Liver (tissue), 9 donors: ENCODE results near the gene WWOX. TPM values are rescaled to one million over a fixed set of nuclear protein-coding genes. Genes with fewer than 3 reads are reported as not detected.

Source experiments
- DNase-seq: peaks from one replicate; pipeline ENCODE4 v3.0.0-alpha.2; 2017; ENCODE audit warnings: low spot score
- H3K27ac ChIP-seq, 2 donors: one replicate each; pipeline ENCODE4 v1.7.0; 2013; ENCODE audit warnings: inconsistent platforms in 2 of 2, low read length in 2 of 2, control low read depth in 1 of 2, low read depth in 1 of 2, mild to moderate bottlenecking in 1 of 2
- H3K27me3 ChIP-seq, 4 donors: one replicate each; pipeline versions ENCODE4 v1.6.1 to v1.7.0; 2013; ENCODE audit warnings: low read length in 3 of 4, inconsistent platforms in 1 of 4, mild to moderate bottlenecking in 1 of 4, moderate library complexity in 1 of 4; ENCODE audit not compliant: control insufficient read depth in 4 of 4, insufficient read depth in 4 of 4
- H3K36me3 ChIP-seq, 4 donors: one replicate each; pipeline versions ENCODE4 v1.6.1 to v1.7.0; 2013; ENCODE audit warnings: low read length in 3 of 4, mild to moderate bottlenecking in 3 of 4, low read depth in 1 of 4, moderate library complexity in 1 of 4; ENCODE audit not compliant: control insufficient read depth in 4 of 4, insufficient read depth in 3 of 4
- H3K4me1 ChIP-seq, 4 donors: one replicate each; pipeline versions ENCODE4 v1.6.1 to v1.7.0; 2013; ENCODE audit warnings: low read length in 3 of 4, mild to moderate bottlenecking in 3 of 4, moderate library complexity in 1 of 4; ENCODE audit not compliant: control insufficient read depth in 4 of 4, insufficient read depth in 4 of 4
- H3K4me3 ChIP-seq, 3 donors: one replicate each; pipeline versions ENCODE4 v1.6.1 to v1.7.0; 2013; ENCODE audit warnings: low read length in 3 of 3, control low read depth in 1 of 3, low read depth in 1 of 3, mild to moderate bottlenecking in 1 of 3
- H3K9ac ChIP-seq, 2 donors: one replicate each; pipeline ENCODE4 v1.7.0; 2013; ENCODE audit warnings: low read length in 2 of 2, mild to moderate bottlenecking in 2 of 2, moderate library complexity in 2 of 2, control low read depth in 1 of 2, low read depth in 1 of 2
- H3K9me3 ChIP-seq, 4 donors: one replicate each; pipeline versions ENCODE4 v1.6.1 to v1.7.0; 2013; ENCODE audit warnings: low read length in 3 of 4; ENCODE audit not compliant: control insufficient read depth in 4 of 4
- EGR1 ChIP-seq, 2 donors: IDR thresholded peaks; 2 replicates each; pipeline ENCODE4 v1.6.1; 2016 to 2018; ENCODE audit warnings: antibody characterized with exemption in 2 of 2, low read depth in 2 of 2
- FOXA1 ChIP-seq: IDR thresholded peaks from 2 replicates; pipeline ENCODE4 v1.6.1; 2016; ENCODE audit warnings: antibody characterized with exemption
- FOXA2 ChIP-seq: IDR thresholded peaks from 2 replicates; pipeline ENCODE4 v1.6.1; 2016; ENCODE audit warnings: antibody characterized with exemption
- GABPA ChIP-seq, 2 donors: IDR thresholded peaks in 1 of 2; conservative IDR thresholded peaks in 1 of 2; 2 replicates each; pipeline ENCODE4 v1.6.1; 2016; ENCODE audit warnings: antibody characterized with exemption in 2 of 2, mild to moderate bottlenecking in 1 of 2, moderate library complexity in 1 of 2
- HNF4A ChIP-seq, 2 donors: conservative IDR thresholded peaks; 2 replicates each; pipeline ENCODE4 v1.6.1; 2016; ENCODE audit warnings: antibody characterized with exemption in 2 of 2, mild to moderate bottlenecking in 2 of 2
- HNF4G ChIP-seq: IDR thresholded peaks from 2 replicates; pipeline ENCODE4 v1.6.1; 2016; ENCODE audit warnings: antibody characterized with exemption
- JUND ChIP-seq, 2 donors: IDR thresholded peaks; 2 replicates each; pipeline ENCODE4 v1.6.1; 2016; ENCODE audit warnings: antibody characterized with exemption in 2 of 2
- NR2F2 ChIP-seq: IDR thresholded peaks from 2 replicates; pipeline ENCODE4 v1.6.1; 2016; ENCODE audit warnings: antibody characterized with exemption
- RAD21 ChIP-seq, 2 donors: IDR thresholded peaks; 2 replicates each; pipeline ENCODE4 v1.6.1; 2016; ENCODE audit warnings: antibody characterized with exemption in 2 of 2, mild to moderate bottlenecking in 2 of 2
- RXRA ChIP-seq, 2 donors: IDR thresholded peaks; 2 replicates each; pipeline ENCODE4 v1.6.1; 2017 to 2018; ENCODE audit warnings: antibody characterized with exemption in 2 of 2, mild to moderate bottlenecking in 1 of 2
- SP1 ChIP-seq: IDR thresholded peaks from 2 replicates; pipeline ENCODE4 v1.6.1; 2018; ENCODE audit warnings: antibody characterized with exemption, mild to moderate bottlenecking
- TAF1 ChIP-seq: conservative IDR thresholded peaks from 2 replicates; pipeline ENCODE4 v1.6.1; 2016; ENCODE audit warnings: antibody characterized with exemption, mild to moderate bottlenecking
- YY1 ChIP-seq: IDR thresholded peaks from 2 replicates; pipeline ENCODE4 v1.6.1; 2016; ENCODE audit warnings: antibody characterized with exemption, mild to moderate bottlenecking
- WGBS: extraction: QIAGEN DNeasy Blood & Tissue Kit; methylation state at CpG from one replicate; pipeline ENCODE4 v1.1.7; 2013; 5-methylcytosine and 5-hydroxymethylcytosine counted together
- polyA plus RNA-seq, 2 donors: library from polyadenylated mRNA; stranded (reverse) in 1 of 2; unstranded in 1 of 2; fragments of 200-250 nt in 1 of 2; fragments of >200 nt in 1 of 2; fragmentation: Nextera tagmentation in 1 of 2; extraction: Ambion mirVana in 1 of 2; gene quantifications; one replicate each; pipeline versions ENCODE4 v1.2.1 to v1.2.3, GENCODE V29; 2013 to 2015
- total RNA-seq, 2 donors: library from RNA; depleted of rRNA; stranded (reverse); fragments of >200 nt; gene quantifications; one replicate each; pipeline ENCODE4 v1.2.3, GENCODE V29; 2014
- TF ChIP-seq, protein P1 (sequence below): IDR thresholded peaks from 2 replicates; pipeline ENCODE4 v1.6.1; 2016; ENCODE audit warnings: antibody characterized with exemption
- TF ChIP-seq, protein P2 (sequence below): IDR thresholded peaks from 2 replicates; pipeline ENCODE4 v1.6.1; 2016; ENCODE audit warnings: antibody characterized with exemption, mild to moderate bottlenecking
- TF ChIP-seq, protein P3 (sequence below): fragments of 150-350 bp; IDR thresholded peaks from 2 replicates; pipeline ENCODE4 v1.5.1; 2017; ENCODE audit warnings: improper control_type of control experiment, low read depth, low read length; ENCODE audit not compliant: missing input control
- TF ChIP-seq, protein P4 (sequence below): IDR thresholded peaks from 2 replicates; pipeline ENCODE4 v1.6.1; 2016; ENCODE audit warnings: antibody characterized with exemption
- TF ChIP-seq, protein P5 (sequence below): IDR thresholded peaks from 2 replicates; pipeline ENCODE4 v1.6.1; 2016; ENCODE audit warnings: antibody characterized with exemption
- donor health status: healthy.
- donor health status: healthy.
- donor health status: healthy.
- donor health status: healthy.
- donor health status: healthy.

The WWOX gene
- total and polyA plus RNA-seq, 4 donors = 9.8 to 46.0 (median 15.3) TPM

DNA sequence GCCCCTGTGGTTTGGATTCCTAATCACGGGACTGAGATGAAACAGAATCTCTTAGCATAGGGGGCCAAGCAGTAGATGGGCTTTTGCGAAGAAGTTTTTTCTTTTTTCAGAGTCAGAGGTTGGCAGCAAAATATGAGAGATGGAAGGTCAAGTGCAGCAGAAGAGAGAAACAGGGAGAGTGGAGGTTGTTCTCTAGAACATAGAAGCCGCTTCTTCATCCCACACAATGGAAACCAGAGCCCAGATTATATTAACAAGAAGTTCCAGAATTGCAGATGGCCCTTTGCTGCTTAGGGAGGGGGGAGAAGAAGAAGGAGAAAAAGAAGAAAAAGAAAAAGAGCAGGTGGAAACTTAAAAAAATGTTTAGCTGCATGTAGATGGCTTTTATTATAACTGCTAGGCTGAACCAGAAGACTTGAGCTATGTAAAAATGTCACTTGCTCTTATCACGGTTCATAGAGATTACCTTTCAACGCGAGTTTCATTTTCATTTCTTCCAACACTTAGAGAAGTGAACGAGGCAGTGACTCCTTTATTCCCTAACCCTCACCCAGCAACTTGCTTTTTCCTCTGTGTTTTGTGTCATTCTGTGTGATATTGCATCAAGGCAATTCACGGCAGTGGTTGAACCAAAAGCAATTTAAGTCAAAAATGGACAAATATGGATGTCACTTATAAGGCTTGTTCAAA lies 737.5 kb downstream of the WWOX start:
- no peaks in the 10 kb centered on the region for H3K9me3 ChIP-seq
- no peak for TF ChIP-seq GABPA (IDR thresholded peaks at IDR 0.05 in 1 of 2, conservative IDR thresholded peaks at IDR 0.05 in 1 of 2)
- TF ChIP-seq, protein P1, sequence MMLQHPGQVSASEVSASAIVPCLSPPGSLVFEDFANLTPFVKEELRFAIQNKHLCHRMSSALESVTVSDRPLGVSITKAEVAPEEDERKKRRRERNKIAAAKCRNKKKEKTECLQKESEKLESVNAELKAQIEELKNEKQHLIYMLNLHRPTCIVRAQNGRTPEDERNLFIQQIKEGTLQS = no peak
- no peak overlapping the region for H3K27ac ChIP-seq
- 90% methylated on average over 8 of the region's 8 CpGs for WGBS
- no peak overlapping the region for H3K9ac ChIP-seq
- H3K4me1 ChIP-seq = no peaks in the 10 kb centered on the region
- no peak overlapping the region for H3K4me3 ChIP-seq
- no peaks in the 10 kb centered on the region for H3K36me3 ChIP-seq
- no peaks in the 10 kb centered on the region for H3K27me3 ChIP-seq
- no peak for DNase-seq

DNA sequence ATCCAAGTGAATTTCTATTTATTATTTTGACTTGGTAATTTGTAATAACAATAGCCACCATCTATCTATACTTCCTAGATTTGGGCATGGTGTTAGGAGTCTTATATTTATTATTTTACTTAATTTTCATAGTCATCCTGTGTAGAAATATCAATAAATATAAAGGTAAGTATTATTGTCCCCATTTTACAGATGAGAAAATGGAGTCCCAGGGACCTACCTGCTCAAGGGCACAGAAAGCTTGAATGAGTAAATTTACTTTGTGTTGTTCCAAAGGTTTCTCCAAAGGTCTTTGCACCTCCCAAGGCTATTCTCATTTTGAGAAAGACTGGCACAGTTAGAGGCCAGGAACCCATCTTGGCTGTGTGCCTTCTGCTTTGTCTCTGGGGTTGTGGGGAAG lies 738.3 kb downstream of the WWOX start:
- Histone ChIP-seq H3K4me1 (no peaks in the 10 kb centered on the region), H3K4me3 (no peak overlapping the region), H3K27ac (no peak overlapping the region), H3K9me3 (no peaks in the 10 kb centered on the region), H3K9ac (no peak overlapping the region), H3K27me3 (no peaks in the 10 kb centered on the region), H3K36me3 (no peaks in the 10 kb centered on the region)
- no peak for DNase-seq
- TF ChIP-seq FOXA2 = no peak
- TF ChIP-seq TAF1 = no peak
- TF ChIP-seq GABPA (IDR thresholded peaks at IDR 0.05 in 1 of 2, conservative IDR thresholded peaks at IDR 0.05 in 1 of 2) = no peak
- no peak for TF ChIP-seq NR2F2
- TF ChIP-seq, protein P2, sequence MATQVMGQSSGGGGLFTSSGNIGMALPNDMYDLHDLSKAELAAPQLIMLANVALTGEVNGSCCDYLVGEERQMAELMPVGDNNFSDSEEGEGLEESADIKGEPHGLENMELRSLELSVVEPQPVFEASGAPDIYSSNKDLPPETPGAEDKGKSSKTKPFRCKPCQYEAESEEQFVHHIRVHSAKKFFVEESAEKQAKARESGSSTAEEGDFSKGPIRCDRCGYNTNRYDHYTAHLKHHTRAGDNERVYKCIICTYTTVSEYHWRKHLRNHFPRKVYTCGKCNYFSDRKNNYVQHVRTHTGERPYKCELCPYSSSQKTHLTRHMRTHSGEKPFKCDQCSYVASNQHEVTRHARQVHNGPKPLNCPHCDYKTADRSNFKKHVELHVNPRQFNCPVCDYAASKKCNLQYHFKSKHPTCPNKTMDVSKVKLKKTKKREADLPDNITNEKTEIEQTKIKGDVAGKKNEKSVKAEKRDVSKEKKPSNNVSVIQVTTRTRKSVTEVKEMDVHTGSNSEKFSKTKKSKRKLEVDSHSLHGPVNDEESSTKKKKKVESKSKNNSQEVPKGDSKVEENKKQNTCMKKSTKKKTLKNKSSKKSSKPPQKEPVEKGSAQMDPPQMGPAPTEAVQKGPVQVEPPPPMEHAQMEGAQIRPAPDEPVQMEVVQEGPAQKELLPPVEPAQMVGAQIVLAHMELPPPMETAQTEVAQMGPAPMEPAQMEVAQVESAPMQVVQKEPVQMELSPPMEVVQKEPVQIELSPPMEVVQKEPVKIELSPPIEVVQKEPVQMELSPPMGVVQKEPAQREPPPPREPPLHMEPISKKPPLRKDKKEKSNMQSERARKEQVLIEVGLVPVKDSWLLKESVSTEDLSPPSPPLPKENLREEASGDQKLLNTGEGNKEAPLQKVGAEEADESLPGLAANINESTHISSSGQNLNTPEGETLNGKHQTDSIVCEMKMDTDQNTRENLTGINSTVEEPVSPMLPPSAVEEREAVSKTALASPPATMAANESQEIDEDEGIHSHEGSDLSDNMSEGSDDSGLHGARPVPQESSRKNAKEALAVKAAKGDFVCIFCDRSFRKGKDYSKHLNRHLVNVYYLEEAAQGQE = no peak
- no peak for TF ChIP-seq RAD21 (IDR thresholded peaks at IDR 0.05)
- TF ChIP-seq FOXA1 = no peak
- TF ChIP-seq, protein P1 = no peak
- TF ChIP-seq, protein P3, sequence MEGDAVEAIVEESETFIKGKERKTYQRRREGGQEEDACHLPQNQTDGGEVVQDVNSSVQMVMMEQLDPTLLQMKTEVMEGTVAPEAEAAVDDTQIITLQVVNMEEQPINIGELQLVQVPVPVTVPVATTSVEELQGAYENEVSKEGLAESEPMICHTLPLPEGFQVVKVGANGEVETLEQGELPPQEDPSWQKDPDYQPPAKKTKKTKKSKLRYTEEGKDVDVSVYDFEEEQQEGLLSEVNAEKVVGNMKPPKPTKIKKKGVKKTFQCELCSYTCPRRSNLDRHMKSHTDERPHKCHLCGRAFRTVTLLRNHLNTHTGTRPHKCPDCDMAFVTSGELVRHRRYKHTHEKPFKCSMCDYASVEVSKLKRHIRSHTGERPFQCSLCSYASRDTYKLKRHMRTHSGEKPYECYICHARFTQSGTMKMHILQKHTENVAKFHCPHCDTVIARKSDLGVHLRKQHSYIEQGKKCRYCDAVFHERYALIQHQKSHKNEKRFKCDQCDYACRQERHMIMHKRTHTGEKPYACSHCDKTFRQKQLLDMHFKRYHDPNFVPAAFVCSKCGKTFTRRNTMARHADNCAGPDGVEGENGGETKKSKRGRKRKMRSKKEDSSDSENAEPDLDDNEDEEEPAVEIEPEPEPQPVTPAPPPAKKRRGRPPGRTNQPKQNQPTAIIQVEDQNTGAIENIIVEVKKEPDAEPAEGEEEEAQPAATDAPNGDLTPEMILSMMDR = no peak
- no peak for TF ChIP-seq HNF4A (conservative IDR thresholded peaks at IDR 0.05)
- no peak for TF ChIP-seq YY1
- TF ChIP-seq, protein P4, sequence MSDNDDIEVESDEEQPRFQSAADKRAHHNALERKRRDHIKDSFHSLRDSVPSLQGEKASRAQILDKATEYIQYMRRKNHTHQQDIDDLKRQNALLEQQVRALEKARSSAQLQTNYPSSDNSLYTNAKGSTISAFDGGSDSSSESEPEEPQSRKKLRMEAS = no peak
- no peak for TF ChIP-seq SP1
- TF ChIP-seq RXRA (IDR thresholded peaks at IDR 0.05) = no peak
- TF ChIP-seq, protein P5, sequence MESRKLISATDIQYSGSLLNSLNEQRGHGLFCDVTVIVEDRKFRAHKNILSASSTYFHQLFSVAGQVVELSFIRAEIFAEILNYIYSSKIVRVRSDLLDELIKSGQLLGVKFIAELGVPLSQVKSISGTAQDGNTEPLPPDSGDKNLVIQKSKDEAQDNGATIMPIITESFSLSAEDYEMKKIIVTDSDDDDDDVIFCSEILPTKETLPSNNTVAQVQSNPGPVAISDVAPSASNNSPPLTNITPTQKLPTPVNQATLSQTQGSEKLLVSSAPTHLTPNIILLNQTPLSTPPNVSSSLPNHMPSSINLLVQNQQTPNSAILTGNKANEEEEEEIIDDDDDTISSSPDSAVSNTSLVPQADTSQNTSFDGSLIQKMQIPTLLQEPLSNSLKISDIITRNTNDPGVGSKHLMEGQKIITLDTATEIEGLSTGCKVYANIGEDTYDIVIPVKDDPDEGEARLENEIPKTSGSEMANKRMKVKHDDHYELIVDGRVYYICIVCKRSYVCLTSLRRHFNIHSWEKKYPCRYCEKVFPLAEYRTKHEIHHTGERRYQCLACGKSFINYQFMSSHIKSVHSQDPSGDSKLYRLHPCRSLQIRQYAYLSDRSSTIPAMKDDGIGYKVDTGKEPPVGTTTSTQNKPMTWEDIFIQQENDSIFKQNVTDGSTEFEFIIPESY = no peak
- TF ChIP-seq JUND (IDR thresholded peaks at IDR 0.05) = no peak
- TF ChIP-seq HNF4G = no peak
- no peak for TF ChIP-seq EGR1 (IDR thresholded peaks at IDR 0.05; ENCODE audit: low read depth in 2 of 2)
